HepG2 (cell line): ENCODE data around the gene UNC93A. TPM values are rescaled to one million over a fixed set of nuclear protein-coding genes. Genes with fewer than 3 reads are reported as not detected.
A peak's percentile ranks its signal among the peaks of the same experiment; 100 is the strongest.

Experiments used
- ADNP ChIP-seq: sonication (generic); formaldehyde crosslinking; IDR thresholded peaks from 2 replicates; pipeline ENCODE4 v1.4.0; 2020; ENCODE audit warnings: missing genetic modification reagents
- GABPB1 ChIP-seq: IDR thresholded peaks from 2 replicates; pipeline ENCODE4 v1.6.1; 2016; ENCODE audit warnings: mild to moderate bottlenecking, missing genetic modification reagents, moderate library complexity, missing compliant biosample characterization
- GTF3A ChIP-seq: sonication (generic); formaldehyde crosslinking; conservative IDR thresholded peaks from 2 replicates; pipeline ENCODE4 v1.4.0; 2020; ENCODE audit warnings: mild to moderate bottlenecking, missing genetic modification reagents
- HES4 ChIP-seq: sonication (generic); formaldehyde crosslinking; IDR thresholded peaks from 2 replicates; pipeline ENCODE4 v1.9.0; 2021; ENCODE audit warnings: mild to moderate bottlenecking, missing genetic modification reagents, borderline replicate concordance
- KAT2B ChIP-seq: fragments of 150-350 bp; IDR thresholded peaks from 2 replicates; pipeline ENCODE4 v1.6.1; 2014; ENCODE audit warnings: low read depth, low read length, borderline replicate concordance
- MZF1 ChIP-seq: sonication (generic); formaldehyde crosslinking; IDR thresholded peaks from 2 replicates; pipeline ENCODE4 v1.8.1; 2023; ENCODE audit warnings: mild to moderate bottlenecking, missing genetic modification reagents, borderline replicate concordance
- NKX3-1 ChIP-seq: sonication (generic); formaldehyde crosslinking; IDR thresholded peaks from 2 replicates; pipeline ENCODE4 v1.5.0; 2020; ENCODE audit warnings: missing genetic modification reagents
- SIN3B ChIP-seq: fragments of 150-350 bp; IDR thresholded peaks from 2 replicates; pipeline ENCODE4 v1.6.1; 2014; ENCODE audit warnings: low read length
- SRY ChIP-seq: sonication (generic); formaldehyde crosslinking; IDR thresholded peaks from 2 replicates; pipeline ENCODE4 v1.8.0; 2022; ENCODE audit warnings: mild to moderate bottlenecking, missing genetic modification reagents
- SUZ12 ChIP-seq: fragments of 150-350 bp; IDR thresholded peaks from 2 replicates; pipeline ENCODE4 v1.6.1; 2014; ENCODE audit warnings: low read depth, low read length
- TFAP4 ChIP-seq: sonication (generic); IDR thresholded peaks from 2 replicates; pipeline ENCODE4 v1.6.1; 2016; ENCODE audit warnings: low read depth, borderline replicate concordance
- USF2 ChIP-seq, 2 experiments: sonication (generic) in 1 of 2; formaldehyde crosslinking in 1 of 2; IDR thresholded peaks; 2 replicates each; pipeline versions ENCODE4 v1.5.1 to v1.6.1; 2011 to 2020; ENCODE audit warnings: borderline replicate concordance in 1 of 2, low read depth in 1 of 2, low read length in 1 of 2, mild to moderate bottlenecking in 1 of 2, missing genetic modification reagents in 1 of 2, moderate library complexity in 1 of 2
- ZBTB38 ChIP-seq: sonication (generic); formaldehyde crosslinking; IDR thresholded peaks from 2 replicates; pipeline ENCODE4 v1.5.1; 2020; ENCODE audit warnings: mild to moderate bottlenecking, missing genetic modification reagents
- ZNF432 ChIP-seq: sonication (generic); formaldehyde crosslinking; IDR thresholded peaks from 2 replicates; pipeline ENCODE4 v1.5.0; 2020; ENCODE audit warnings: missing genetic modification reagents, mild to moderate bottlenecking, borderline replicate concordance
- ZNF570 ChIP-seq: sonication (generic); formaldehyde crosslinking; IDR thresholded peaks from 2 replicates; pipeline ENCODE4 v1.4.0; 2020; ENCODE audit warnings: mild to moderate bottlenecking, missing genetic modification reagents, borderline replicate concordance
- ZNF660 ChIP-seq: sonication (generic); formaldehyde crosslinking; IDR thresholded peaks from 2 replicates; pipeline ENCODE4 v1.5.1; 2020; ENCODE audit warnings: mild to moderate bottlenecking, low read depth, missing genetic modification reagents, borderline replicate concordance
- ZNF7 ChIP-seq: IDR thresholded peaks from 2 replicates; pipeline ENCODE4 v1.6.1; 2016; ENCODE audit warnings: missing biosample characterization, missing genetic modification reagents
- ZNF776 ChIP-seq: sonication (generic); formaldehyde crosslinking; IDR thresholded peaks from 2 replicates; pipeline ENCODE4 v1.4.0; 2020; ENCODE audit warnings: mild to moderate bottlenecking, missing genetic modification reagents
- polyA plus RNA-seq, 8 experiments: library from polyadenylated mRNA; depleted of rRNA in 3 of 8; stranded (reverse) in 7 of 8; unstranded in 1 of 8; fragments of >200 nt; fragmentation: Illumina TruSeq in 4 of 8; extraction: Trizol in 4 of 8; gene quantifications; 2 replicates each; pipeline versions ENCODE4 v1.2.1 to v1.2.3, GENCODE V29; 2011 to 2016; ENCODE audit warnings: low read depth in 4 of 8, missing spikeins in 1 of 8, mixed read lengths in 1 of 8; ENCODE audit not compliant: insufficient read depth in 1 of 8
- total RNA-seq, 5 experiments: library from RNA; depleted of rRNA; stranded (reverse); fragments of >200 nt; fragmentation: Illumina TruSeq; extraction: Trizol; gene quantifications; 2 replicates each; pipeline ENCODE4 v1.2.3, GENCODE V29; 2016; ENCODE audit warnings: low read depth in 1 of 5
- TF ChIP-seq, protein P1 (sequence below): sonication (generic); formaldehyde crosslinking; IDR thresholded peaks from 2 replicates; pipeline ENCODE4 v1.4.0; 2020; ENCODE audit warnings: mild to moderate bottlenecking, missing genetic modification reagents

Gene UNC93A
- total and polyA plus RNA-seq, 2 of the 13 experiments (the other 11 are each of a cell fraction or from before 2014, with no cell fraction given) = 11.0 to 42.7 TPM

DNA sequence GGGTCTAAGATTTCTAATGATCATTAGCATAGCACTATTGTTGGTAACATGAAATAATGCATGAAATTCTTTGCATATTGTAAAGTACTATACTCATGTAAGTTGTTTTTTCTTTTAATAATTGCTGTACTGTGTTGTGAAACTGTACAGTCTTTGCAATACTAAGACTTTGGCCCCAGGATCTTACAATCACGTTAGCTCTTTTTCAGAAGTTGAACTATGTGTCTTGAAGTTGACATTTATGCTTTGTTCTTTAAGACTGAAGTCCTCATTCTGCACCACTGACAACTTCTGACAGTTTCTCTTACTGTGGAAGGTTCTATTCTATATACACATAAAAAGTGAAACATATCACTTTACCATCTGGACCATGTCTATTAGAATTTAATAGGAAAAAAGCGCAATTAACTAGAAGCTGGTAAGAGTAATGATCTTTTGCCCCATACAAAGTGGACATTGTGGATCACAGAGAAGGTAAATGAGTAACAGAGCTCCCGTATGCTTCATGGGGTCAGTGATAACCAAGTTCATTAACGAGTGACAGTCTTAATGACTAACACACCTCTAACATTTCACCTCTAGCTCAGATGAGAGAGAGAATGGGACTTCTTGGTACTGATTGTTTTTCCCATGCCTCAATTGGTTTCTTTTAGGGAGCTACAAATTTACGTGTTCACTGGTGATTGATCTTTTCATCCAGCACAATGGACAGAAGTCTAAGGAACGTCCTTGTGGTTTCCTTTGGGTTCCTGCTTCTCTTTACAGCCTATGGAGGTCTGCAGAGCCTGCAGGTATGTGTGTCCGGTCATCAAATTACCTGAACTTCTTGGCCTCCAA, at the start of gene UNC93A (continued):
- no peak for TF ChIP-seq ZNF660 (CRISPR knock-in tag)
- no peak for TF ChIP-seq NKX3-1 (CRISPR knock-in tag)
- TF ChIP-seq ADNP (CRISPR knock-in tag) = no peak
- TF ChIP-seq USF2 (IDR thresholded peaks at IDR 0.05; ENCODE audit: low read depth, low read length) = no peak
- TF ChIP-seq USF2 (CRISPR knock-in tag; IDR thresholded peaks at IDR 0.05; ENCODE audit: borderline replicate concordance) = no peak
- TF ChIP-seq ZNF432 (CRISPR knock-in tag) = no peak
- TF ChIP-seq, protein P1, sequence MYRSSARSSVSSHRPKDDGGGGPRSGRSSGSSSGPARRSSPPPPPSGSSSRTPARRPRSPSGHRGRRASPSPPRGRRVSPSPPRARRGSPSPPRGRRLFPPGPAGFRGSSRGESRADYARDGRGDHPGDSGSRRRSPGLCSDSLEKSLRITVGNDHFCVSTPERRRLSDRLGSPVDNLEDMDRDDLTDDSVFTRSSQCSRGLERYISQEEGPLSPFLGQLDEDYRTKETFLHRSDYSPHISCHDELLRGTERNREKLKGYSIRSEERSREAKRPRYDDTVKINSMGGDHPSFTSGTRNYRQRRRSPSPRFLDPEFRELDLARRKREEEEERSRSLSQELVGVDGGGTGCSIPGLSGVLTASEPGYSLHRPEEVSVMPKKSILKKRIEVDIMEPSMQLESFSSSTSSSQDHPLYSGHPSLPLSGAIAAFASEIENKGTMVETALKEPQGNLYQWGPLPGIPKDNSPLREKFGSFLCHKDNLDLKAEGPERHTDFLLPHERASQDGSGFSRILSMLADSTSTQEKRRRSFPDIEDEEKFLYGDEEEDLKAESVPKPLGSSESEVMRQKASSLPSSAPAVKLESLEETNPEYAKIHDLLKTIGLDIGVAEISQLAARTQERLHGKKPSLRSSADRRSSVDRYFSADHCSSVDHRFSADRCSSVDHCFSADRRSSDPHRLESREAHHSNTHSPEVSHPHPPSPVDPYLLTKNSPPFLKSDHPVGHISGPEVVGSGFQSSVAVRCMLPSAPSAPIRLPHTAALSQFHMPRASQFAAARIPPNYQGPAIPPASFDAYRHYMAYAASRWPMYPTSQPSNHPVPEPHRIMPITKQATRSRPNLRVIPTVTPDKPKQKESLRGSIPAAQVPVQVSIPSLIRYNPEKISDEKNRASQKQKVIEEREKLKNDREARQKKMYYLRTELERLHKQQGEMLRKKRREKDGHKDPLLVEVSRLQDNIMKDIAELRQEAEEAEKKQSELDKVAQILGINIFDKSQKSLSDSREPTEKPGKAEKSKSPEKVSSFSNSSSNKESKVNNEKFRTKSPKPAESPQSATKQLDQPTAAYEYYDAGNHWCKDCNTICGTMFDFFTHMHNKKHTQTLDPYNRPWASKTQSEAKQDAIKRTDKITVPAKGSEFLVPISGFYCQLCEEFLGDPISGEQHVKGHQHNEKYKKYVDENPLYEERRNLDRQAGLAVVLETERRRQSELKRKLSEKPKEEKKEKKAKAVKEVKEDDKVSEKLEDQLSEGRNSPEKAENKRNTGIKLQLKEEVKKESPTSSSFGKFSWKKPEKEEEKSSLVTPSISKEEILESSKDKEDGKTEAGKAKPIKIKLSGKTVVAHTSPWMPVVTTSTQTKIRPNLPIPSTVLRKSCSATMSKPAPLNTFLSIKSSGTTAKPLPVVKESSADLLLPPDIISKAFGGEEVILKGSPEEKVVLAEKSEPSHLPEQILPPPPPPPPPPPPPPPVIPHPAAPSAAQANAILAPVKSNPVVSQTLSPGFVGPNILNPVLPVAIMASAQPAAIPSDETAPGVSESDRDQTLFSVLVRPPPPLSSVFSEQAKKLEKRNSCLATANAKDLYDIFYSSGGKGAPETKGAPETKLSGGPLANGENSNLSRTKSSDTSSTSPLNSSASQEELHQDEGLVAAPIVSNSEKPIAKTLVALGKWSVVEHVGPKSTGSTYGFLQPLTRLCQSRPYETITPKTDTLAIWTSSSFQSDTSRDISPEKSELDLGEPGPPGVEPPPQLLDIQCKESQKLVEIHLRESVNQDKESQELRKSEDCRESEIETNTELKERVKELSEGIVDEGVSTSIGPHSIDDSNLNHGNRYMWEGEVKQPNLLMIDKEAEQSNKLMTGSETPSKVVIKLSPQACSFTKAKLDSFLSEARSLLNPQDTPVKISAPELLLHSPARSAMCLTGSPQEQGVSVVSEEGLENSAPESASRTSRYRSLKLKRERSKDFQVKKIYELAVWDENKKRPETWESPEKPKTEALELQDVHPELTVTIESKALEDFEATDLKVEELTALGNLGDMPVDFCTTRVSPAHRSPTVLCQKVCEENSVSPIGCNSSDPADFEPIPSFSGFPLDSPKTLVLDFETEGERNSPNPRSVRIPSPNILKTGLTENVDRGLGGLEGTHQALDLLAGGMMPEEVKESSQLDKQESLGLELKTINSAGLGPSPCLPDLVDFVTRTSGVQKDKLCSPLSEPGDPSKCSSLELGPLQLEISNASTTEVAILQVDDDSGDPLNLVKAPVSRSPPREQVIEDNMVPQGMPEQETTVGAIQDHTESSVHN (CRISPR knock-in tag) = no peak
- no peak for TF ChIP-seq GABPB1 (CRISPR knock-in tag)
- TF ChIP-seq GTF3A (CRISPR knock-in tag) = no peak
- no peak for TF ChIP-seq SIN3B
- TF ChIP-seq ZNF7 (CRISPR knock-in tag) = no peak
- TF ChIP-seq ZNF776 = no peak
- TF ChIP-seq HES4 = no peak
- TF ChIP-seq ZBTB38 (CRISPR knock-in tag) = no peak
- no peak for TF ChIP-seq KAT2B
- no peak for TF ChIP-seq SRY (CRISPR knock-in tag)
- no peak for TF ChIP-seq ZNF570 (CRISPR knock-in tag)
- no peak for TF ChIP-seq SUZ12
- no peak for TF ChIP-seq MZF1 (CRISPR knock-in tag)
- peak; percentile 1; the same call in 1 of the 2 replicates for TF ChIP-seq TFAP4
